MCF 10A (cell line): Measurements from ENCODE around the gene TBL1XR1. TPM values are rescaled to one million over a fixed set of nuclear protein-coding genes. Genes with fewer than 3 reads are reported as not detected.

Source experiments
- BruUV-seq: library from RNA; stranded (reverse); fragments of 400-500 nt; replicated peaks from 2 replicates; lab custom pipeline; 2021; lab: Mats Ljungman, UMichigan
- CTCF ChIA-PET: fragments of 300-600 bp; sonication (Branson Sonifier 250); formaldehyde crosslinking; extraction: SDS; loops from one replicate; lab custom pipeline; 2021; ENCODE audit warnings: antibody characterized with exemption, inconsistent platforms; lab: Yijun Ruan, JAX
- POLR2A ChIA-PET: fragments of 300-600, 350-650 bp; sonication (Branson Sonifier 250); formaldehyde crosslinking; extraction: SDS; loops from one replicate; lab custom pipeline; 2020; ENCODE audit warnings: antibody characterized with exemption, inconsistent platforms; lab: Yijun Ruan, JAX
- DNase-seq: peaks from one replicate; pipeline ENCODE4 v3.0.0-alpha.2; 2018; ENCODE audit not compliant: unreplicated experiment
- H3K27ac Mint-ChIP-seq: one replicate; pipeline ENCODE4 v1.8.0; 2022; ENCODE audit warnings: mild to moderate bottlenecking, low read depth, mixed read lengths; ENCODE audit not compliant: unreplicated experiment
- H3K27me3 Mint-ChIP-seq: one replicate; pipeline ENCODE4 v1.8.0; 2022; ENCODE audit warnings: mixed read lengths; ENCODE audit not compliant: insufficient read depth, unreplicated experiment
- H3K36me3 Mint-ChIP-seq: one replicate; pipeline ENCODE4 v1.8.0; 2022; ENCODE audit warnings: mild to moderate bottlenecking, moderate library complexity, mixed read lengths; ENCODE audit not compliant: insufficient read depth, unreplicated experiment
- H3K4me1 Mint-ChIP-seq: one replicate; pipeline ENCODE4 v1.8.0; 2022; ENCODE audit warnings: mixed read lengths; ENCODE audit not compliant: insufficient read depth, unreplicated experiment
- H3K4me3 Mint-ChIP-seq: one replicate; pipeline ENCODE4 v1.8.0; 2022; ENCODE audit warnings: mild to moderate bottlenecking, moderate library complexity, mixed read lengths; ENCODE audit not compliant: unreplicated experiment
- H3K9me3 Mint-ChIP-seq: one replicate; pipeline ENCODE4 v1.8.0; 2022; ENCODE audit warnings: mixed read lengths; ENCODE audit not compliant: unreplicated experiment
- intact Hi-C: fragments of 100-400 bp; cut with micrococcal nuclease; formaldehyde crosslinking; loops from 2 replicates; pipeline ENCODE4 v1.14.1; 2022
- total RNA-seq: library from RNA; stranded (reverse); gene quantifications from 2 replicates; pipeline ENCODE4 v1.2.3, GENCODE V29; 2022
- TF ChIP-seq, protein P1 (sequence below): fragments of 200-600 bp; IDR thresholded peaks from one replicate; pipeline ENCODE4 v1.8.0; 2022; ENCODE audit warnings: antibody characterized with exemption, mild to moderate bottlenecking; ENCODE audit not compliant: unreplicated experiment

The TBL1XR1 gene
- total RNA-seq, 1 experiment from 2014 or later, result 178 TPM

DNA sequence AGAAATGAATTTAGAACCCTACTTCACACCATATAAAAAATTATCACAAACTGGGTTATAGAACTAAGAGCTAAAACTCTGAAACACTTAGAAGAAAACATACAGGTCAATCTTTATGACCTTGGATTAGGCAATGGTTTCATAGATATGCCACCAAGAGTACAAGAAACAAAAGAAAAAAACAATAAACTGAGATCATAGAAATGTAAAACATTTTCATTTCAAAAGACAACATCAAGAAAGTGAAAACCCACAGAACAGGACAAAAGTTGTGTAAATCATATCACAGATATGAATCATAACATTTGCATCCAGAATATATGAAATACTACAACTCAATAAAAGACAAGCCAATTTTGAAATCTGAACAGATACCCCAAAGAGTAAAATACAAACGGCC, 72.4 kb downstream of the TBL1XR1 start:
- ChIA-PET CTCF (interaction anchor here (0.9 kb wide), 1 partner anchor 25 kb away, joined by 3 read pairs; no protein-coding TSS in a partner anchor), POLR2A (interaction anchor here (0.7 to 2.2 kb wide), 10 partner anchors 13 to 706 kb away, joined by 3 to 9 read pairs (median 4); no protein-coding TSS in a partner anchor)
- DNase-seq, result peak; percentile 42
- no peaks in the 10 kb centered on the region for H3K9me3 Mint-ChIP-seq
- intact Hi-C loops, result no loop called here
- H3K4me3 Mint-ChIP-seq, result no peak overlapping the region
- no peaks in the 10 kb centered on the region for H3K27me3 Mint-ChIP-seq
- H3K27ac Mint-ChIP-seq, result peak overlapping the region; percentile 26
- BruUV-seq, result no TSS peak
- TF ChIP-seq, protein P1, sequence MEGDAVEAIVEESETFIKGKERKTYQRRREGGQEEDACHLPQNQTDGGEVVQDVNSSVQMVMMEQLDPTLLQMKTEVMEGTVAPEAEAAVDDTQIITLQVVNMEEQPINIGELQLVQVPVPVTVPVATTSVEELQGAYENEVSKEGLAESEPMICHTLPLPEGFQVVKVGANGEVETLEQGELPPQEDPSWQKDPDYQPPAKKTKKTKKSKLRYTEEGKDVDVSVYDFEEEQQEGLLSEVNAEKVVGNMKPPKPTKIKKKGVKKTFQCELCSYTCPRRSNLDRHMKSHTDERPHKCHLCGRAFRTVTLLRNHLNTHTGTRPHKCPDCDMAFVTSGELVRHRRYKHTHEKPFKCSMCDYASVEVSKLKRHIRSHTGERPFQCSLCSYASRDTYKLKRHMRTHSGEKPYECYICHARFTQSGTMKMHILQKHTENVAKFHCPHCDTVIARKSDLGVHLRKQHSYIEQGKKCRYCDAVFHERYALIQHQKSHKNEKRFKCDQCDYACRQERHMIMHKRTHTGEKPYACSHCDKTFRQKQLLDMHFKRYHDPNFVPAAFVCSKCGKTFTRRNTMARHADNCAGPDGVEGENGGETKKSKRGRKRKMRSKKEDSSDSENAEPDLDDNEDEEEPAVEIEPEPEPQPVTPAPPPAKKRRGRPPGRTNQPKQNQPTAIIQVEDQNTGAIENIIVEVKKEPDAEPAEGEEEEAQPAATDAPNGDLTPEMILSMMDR, result no peak
- H3K36me3 Mint-ChIP-seq, result peaks cover 32% of the 10 kb centered on the region
- peaks cover 40% of the 10 kb centered on the region for H3K4me1 Mint-ChIP-seq

DNA sequence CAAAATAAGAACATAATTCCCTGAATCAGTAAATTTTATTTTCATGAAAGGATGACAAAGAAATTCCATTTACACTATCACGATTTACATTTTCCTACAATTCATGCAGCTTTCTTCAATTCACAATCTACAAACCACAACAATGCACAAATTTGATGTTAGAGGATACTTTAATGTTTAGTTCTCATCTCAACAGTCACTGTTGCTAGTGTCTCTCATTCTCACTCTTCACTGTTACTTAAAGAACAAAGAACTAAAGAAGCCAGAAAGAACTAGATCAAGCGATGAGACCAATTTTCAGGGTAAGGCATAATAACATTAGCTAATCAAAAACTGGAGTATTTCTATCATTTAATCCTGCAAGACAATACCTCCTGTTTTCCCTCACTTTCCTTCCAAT, 73.5 kb downstream of the TBL1XR1 start:
- H3K9me3 Mint-ChIP-seq, result no peaks in the 10 kb centered on the region
- DNase-seq, result no peak
- no peak overlapping the region for H3K27ac Mint-ChIP-seq
- POLR2A ChIA-PET, result interaction anchor here (0.5 to 2.2 kb wide), 12 partner anchors 12 to 636 kb away, joined by 3 to 9 read pairs (median 4); no protein-coding TSS in a partner anchor
- H3K36me3 Mint-ChIP-seq, result peaks cover 27% of the 10 kb centered on the region
- no peak overlapping the region for H3K4me3 Mint-ChIP-seq
- TF ChIP-seq, protein P1, result no peak
- no peaks in the 10 kb centered on the region for H3K27me3 Mint-ChIP-seq
- CTCF ChIA-PET, result interaction anchor here (0.7 to 0.9 kb wide), 3 partner anchors 24 to 75 kb away, joined by 3 read pairs; no protein-coding TSS in a partner anchor
- intact Hi-C loops, result no loop called here
- H3K4me1 Mint-ChIP-seq, result peaks cover 40% of the 10 kb centered on the region
- BruUV-seq, result no TSS peak

DNA sequence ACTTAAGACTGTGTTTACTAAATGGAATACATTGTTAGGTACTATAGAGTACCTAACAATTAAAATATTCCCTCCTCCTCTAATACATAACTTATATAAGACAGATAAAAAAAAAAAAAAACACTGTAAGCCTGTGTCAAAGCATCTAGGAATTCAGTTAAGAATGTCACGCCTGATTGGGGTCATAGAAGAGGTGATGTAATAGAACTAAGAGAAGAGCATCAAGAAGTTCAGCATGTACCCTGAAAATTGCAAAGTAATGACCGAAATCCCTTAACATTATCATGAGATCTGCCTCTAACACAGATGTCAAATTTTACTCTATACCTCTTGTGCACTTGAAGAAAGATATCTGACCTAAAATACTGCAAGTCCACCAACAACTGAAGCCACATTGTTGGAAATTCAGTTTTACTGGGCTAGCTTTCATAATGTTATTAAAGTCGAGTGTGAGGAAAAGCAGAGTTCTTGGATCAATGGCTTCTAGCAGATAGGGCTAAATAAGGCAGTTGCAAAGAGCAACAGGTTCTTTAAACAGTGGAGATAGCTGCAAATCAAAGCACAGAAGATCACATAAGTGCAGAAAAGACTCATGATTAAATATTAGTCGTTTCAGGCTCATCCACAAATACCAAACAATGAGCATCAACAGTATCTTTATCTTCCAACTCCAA, 75.0 kb downstream of the TBL1XR1 start:
- no peaks in the 10 kb centered on the region for H3K27me3 Mint-ChIP-seq
- ChIA-PET CTCF (no interaction called here), POLR2A (no interaction called here)
- no peaks in the 10 kb centered on the region for H3K9me3 Mint-ChIP-seq
- no peak overlapping the region for H3K4me3 Mint-ChIP-seq
- BruUV-seq, result no TSS peak
- TF ChIP-seq, protein P1, result no peak
- intact Hi-C loops, result no loop called here
- H3K27ac Mint-ChIP-seq, result no peak overlapping the region
- no peak for DNase-seq
- peaks cover 21% of the 10 kb centered on the region for H3K36me3 Mint-ChIP-seq
- H3K4me1 Mint-ChIP-seq, result peaks cover 40% of the 10 kb centered on the region

DNA sequence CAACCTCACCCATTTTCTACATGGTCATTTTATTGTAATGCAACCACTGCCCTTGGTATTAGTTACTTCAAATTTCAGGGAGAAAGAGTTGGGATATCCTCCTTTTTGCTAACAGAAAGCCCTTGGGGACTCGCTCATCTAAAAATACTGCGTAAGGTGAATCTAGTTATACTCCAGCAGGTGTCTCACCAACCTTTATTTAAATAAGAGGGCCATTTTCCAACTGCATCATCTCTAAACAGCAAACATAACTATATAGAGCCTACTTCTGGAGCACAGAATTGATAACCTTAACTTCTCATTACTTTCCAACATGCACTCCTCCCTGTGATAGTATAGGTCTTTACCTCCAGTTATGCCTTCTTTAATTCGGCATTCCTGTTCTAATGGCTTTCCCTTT, 77.5 kb downstream of the TBL1XR1 start:
- no peak for DNase-seq
- Mint-ChIP-seq H3K4me3 (no peak overlapping the region), H3K9me3 (no peaks in the 10 kb centered on the region), H3K27me3 (no peaks in the 10 kb centered on the region), H3K4me1 (peaks cover 37% of the 10 kb centered on the region), H3K27ac (no peak overlapping the region), H3K36me3 (peaks cover 25% of the 10 kb centered on the region)
- BruUV-seq, result no TSS peak
- intact Hi-C loops, result no loop called here
- POLR2A ChIA-PET, result interaction anchor here (1.0 to 1.4 kb wide), 3 partner anchors 9 to 17 kb away, joined by 3 to 4 read pairs (median 4); no protein-coding TSS in a partner anchor
- CTCF ChIA-PET, result interaction anchor here (0.8 kb wide), 1 partner anchor 58 kb away, joined by 3 read pairs; no protein-coding TSS in a partner anchor
- TF ChIP-seq, protein P1, result no peak
